HT-29 (cell line): ENCODE measurements around the gene EPG5. TPM values are rescaled to one million over a fixed set of nuclear protein-coding genes. Genes with fewer than 3 reads are reported as not detected.
"Not testable (repeated sequence)": the region's sequence is repeated elsewhere in the genome, so short reads cannot be mapped to it uniquely, and the experiment has no call there.

ENCODE experiments used
- DNase-seq: peaks from one replicate; pipeline ENCODE4 v3.0.0-alpha.2; 2015; ENCODE audit warnings: low spot score
- total RNA-seq: library from RNA; depleted of rRNA; stranded (reverse); fragments of >200 nt; shearing (Covaris generic); gene quantifications from 2 replicates; pipeline ENCODE4 v1.2.3, GENCODE V29; 2014; rRNA removed

Gene EPG5
- total RNA-seq = 4.5 and 6.6 TPM in 2 replicates

GRCh38 chr18:45967007-45967706, at the start of gene EPG5:
Gene EPG5, minus strand, starts transcription at chr18:45967329. Its CDS starts 90 bp downstream, at chr18:45967239.
- peak; percentile 87 for DNase-seq

GRCh38 chr18:46013484-46014189, 46.5 kb upstream of the EPG5 start:
- DNase-seq = no peak

- no peak for DNase-seq
Measured at GRCh38 chr18:46010676-46011075, 43.5 kb upstream of the EPG5 start.

- no peak for DNase-seq
Measured at GRCh38 chr18:46010050-46010449, 42.9 kb upstream of the EPG5 start.

GRCh38 chr18:46009125-46009840, 42.2 kb upstream of the EPG5 start:
- DNase-seq = no peak

GRCh38 chr18:46008531-46008930, 41.4 kb upstream of the EPG5 start:
- DNase-seq = no peak

GRCh38 chr18:46007165-46007564, 40.0 kb upstream of the EPG5 start:
- DNase-seq = no peak

- DNase-seq = no peak
Measured at GRCh38 chr18:46002934-46003333, 35.8 kb upstream of the EPG5 start.

GRCh38 chr18:46001892-46002291, 34.8 kb upstream of the EPG5 start:
- no peak for DNase-seq

GRCh38 chr18:46001074-46001473, 33.9 kb upstream of the EPG5 start:
- DNase-seq = no peak

- DNase-seq = no peak
Measured at GRCh38 chr18:45999536-45999935, 32.4 kb upstream of the EPG5 start.

GRCh38 chr18:45998244-45998643, 31.1 kb upstream of the EPG5 start:
- DNase-seq = no peak

- DNase-seq = no peak
Measured at GRCh38 chr18:45997700-45998151, 30.6 kb upstream of the EPG5 start.

- DNase-seq = no peak
Measured at GRCh38 chr18:45995461-45995860, 28.3 kb upstream of the EPG5 start.

GRCh38 chr18:45993438-45993837, 26.3 kb upstream of the EPG5 start:
- no peak for DNase-seq

- DNase-seq = not testable (repeated sequence)
Measured at GRCh38 chr18:45992527-45992926, 25.4 kb upstream of the EPG5 start.

- no peak for DNase-seq
Measured at GRCh38 chr18:45991788-45992187, 24.7 kb upstream of the EPG5 start.

- DNase-seq = no peak
Measured at GRCh38 chr18:45984546-45985235, 17.6 kb upstream of the EPG5 start.

GRCh38 chr18:45981821-45982220, 14.7 kb upstream of the EPG5 start:
- no peak for DNase-seq

GRCh38 chr18:45980229-45980628, 13.1 kb upstream of the EPG5 start:
- no peak for DNase-seq

GRCh38 chr18:45978084-45978483, 11.0 kb upstream of the EPG5 start:
- peak; percentile 3 for DNase-seq

- DNase-seq = no peak
Measured at GRCh38 chr18:45976974-45977373, 9.8 kb upstream of the EPG5 start.
